GM12801 (cell line): ENCODE data around the gene KRT14.
"Not testable (repeated sequence)": the region's sequence is repeated elsewhere in the genome, so short reads cannot be mapped to it uniquely, and the experiment has no call there.

ENCODE experiments used
- CTCF ChIP-seq: IDR thresholded peaks from one replicate; pipeline ENCODE4 v1.5.1; 2011; ENCODE audit warnings: control low read depth; ENCODE audit not compliant: insufficient read length; ENCODE audit errors: extremely low read depth

The KRT14 gene

GRCh38 chr17:41614098-41614497 lies 27.4 kb upstream of the KRT14 start:
- TF ChIP-seq CTCF: no peak

- TF ChIP-seq CTCF: no peak
Measured at GRCh38 chr17:41613277-41614082, 26.8 kb upstream of the KRT14 start.

GRCh38 chr17:41612376-41613160 lies 25.9 kb upstream of the KRT14 start, which contains the start of gene KRT16:
Gene KRT16, minus strand, starts transcription at chr17:41612767. Its CDS starts 79 bp downstream, at chr17:41612688.
- not testable (repeated sequence) for TF ChIP-seq CTCF

- TF ChIP-seq CTCF: no peak
Measured at GRCh38 chr17:41610965-41611640, 24.4 kb upstream of the KRT14 start.

- no peak for TF ChIP-seq CTCF
Measured at GRCh38 chr17:41602524-41602923, 15.8 kb upstream of the KRT14 start.

- TF ChIP-seq CTCF: no peak
Measured at GRCh38 chr17:41600318-41600717, 13.6 kb upstream of the KRT14 start.

GRCh38 chr17:41599680-41600079 lies 13.0 kb upstream of the KRT14 start:
- no peak for TF ChIP-seq CTCF
